Adrenal gland (tissue), 5 donors: ENCODE data around the gene RASD2.

Experiments used
- CTCF ChIP-seq, 6 experiments: fragments of 450-650 bp in 4 of 6; fragments of 200-600 bp in 2 of 6; sonication (generic) in 1 of 6; IDR thresholded peaks; 1 replicate in 5 of 6; 2 replicates in 1 of 6; pipeline versions ENCODE4 v1.5.1 to v1.8.0; 2016 to 2021; ENCODE audit warnings: antibody characterized with exemption in 6 of 6, mild to moderate bottlenecking in 2 of 6, moderate library complexity in 1 of 6
- POLR2A ChIP-seq, 2 donors: fragments of 450-650 bp; IDR thresholded peaks; one replicate each; pipeline ENCODE4 v1.6.1; 2017; ENCODE audit warnings: antibody characterized with exemption in 2 of 2, mild to moderate bottlenecking in 2 of 2, moderate library complexity in 1 of 2
- donor health status: DM: no; HTN: no; CAD: no.

- TF ChIP-seq POLR2A (IDR thresholded peaks at IDR 0.05) (no peak), CTCF (IDR thresholded peaks at IDR 0.05) (no peak)
Observed at GRCh38 chr22:35539910-35540594, 579 bp upstream of the RASD2 start.
